ENCODE measurements around the gene DGKD. TPM values are rescaled to one million over a fixed set of nuclear protein-coding genes. Genes with fewer than 3 reads are reported as not detected.

The DGKD gene
- total RNA-seq, 1 donor: 16.0 TPM

- no peak overlapping the region for H3K4me3 ChIP-seq (ENCODE audit: low read depth, low read length)
Measured at GRCh38 chr2:233442028-233442310, 87.7 kb downstream of the DGKD start.

GRCh38 chr2:233443511-233444183, 89.4 kb downstream of the DGKD start:
- H3K4me3 ChIP-seq (ENCODE audit: low read depth, low read length): no peak overlapping the region
- TF ChIP-seq CTCF (IDR thresholded peaks at IDR 0.05; ENCODE audit: insufficient read depth, low read depth, low read length): peak; percentile 86
- peak; percentile 84 for DNase-seq (ENCODE audit: low read depth)

More at GRCh38 chr2:233442028-233442310, 87.7 kb downstream of the DGKD start:
- TF ChIP-seq CTCF (IDR thresholded peaks at IDR 0.05; ENCODE audit: insufficient read depth, low read depth, low read length): no peak
- DNase-seq (ENCODE audit: low read depth): no peak

GRCh38 chr2:233444501-233444900, 90.2 kb downstream of the DGKD start:
- DNase-seq (ENCODE audit: low read depth): no peak
- no peak overlapping the region for H3K4me3 ChIP-seq (ENCODE audit: low read depth, low read length)
- no peak for TF ChIP-seq CTCF (IDR thresholded peaks at IDR 0.05; ENCODE audit: insufficient read depth, low read depth, low read length)

- no peak for DNase-seq (ENCODE audit: low read depth)
- TF ChIP-seq CTCF (IDR thresholded peaks at IDR 0.05; ENCODE audit: insufficient read depth, low read depth, low read length): no peak
- H3K4me3 ChIP-seq (ENCODE audit: low read depth, low read length): no peak overlapping the region
Measured at GRCh38 chr2:233445152-233445830, 91.0 kb downstream of the DGKD start.

GRCh38 chr2:233446121-233446520, 91.8 kb downstream of the DGKD start:
- no peak for TF ChIP-seq CTCF (IDR thresholded peaks at IDR 0.05; ENCODE audit: insufficient read depth, low read depth, low read length)
- no peak for DNase-seq (ENCODE audit: low read depth)
- H3K4me3 ChIP-seq (ENCODE audit: low read depth, low read length): no peak overlapping the region

- no peak overlapping the region for H3K4me3 ChIP-seq (ENCODE audit: low read depth, low read length)
- no peak for DNase-seq (ENCODE audit: low read depth)
- TF ChIP-seq CTCF (IDR thresholded peaks at IDR 0.05; ENCODE audit: insufficient read depth, low read depth, low read length): no peak
Measured at GRCh38 chr2:233446606-233447305, 92.5 kb downstream of the DGKD start.
